HepG2 (cell line): Measurements from ENCODE around the gene SAMD14. TPM values are rescaled to one million over a fixed set of nuclear protein-coding genes. Genes with fewer than 3 reads are reported as not detected.

Experiments
- ATF3 ChIP-seq: sonication (generic); formaldehyde crosslinking; IDR thresholded peaks from 2 replicates; pipeline ENCODE4 v1.4.0; 2020; ENCODE audit warnings: missing genetic modification reagents
- EED ChIP-seq: sonication (generic); formaldehyde crosslinking; IDR thresholded peaks from 2 replicates; pipeline ENCODE4 v1.5.0; 2020; ENCODE audit warnings: mild to moderate bottlenecking, missing genetic modification reagents
- ERF ChIP-seq: IDR thresholded peaks from 2 replicates; pipeline ENCODE4 v1.6.1; 2018; ENCODE audit warnings: missing biosample characterization, missing genetic modification reagents
- HNRNPLL ChIP-seq: fragments of 200-400 bp; formaldehyde crosslinking; IDR thresholded peaks from 2 replicates; pipeline ENCODE4 v1.6.1; 2017; ENCODE audit warnings: mild to moderate bottlenecking, low read depth, low read length; ENCODE audit not compliant: poor library complexity, severe bottlenecking
- KLF16 ChIP-seq, 2 experiments: sonication (generic) in 1 of 2; formaldehyde crosslinking in 1 of 2; IDR thresholded peaks; 2 replicates each; pipeline versions ENCODE4 v1.6.1 to v1.8.0; 2016 to 2023; ENCODE audit warnings: missing genetic modification reagents in 2 of 2, missing compliant biosample characterization in 1 of 2
- RXRA ChIP-seq: sonication (generic); formaldehyde crosslinking; IDR thresholded peaks from 2 replicates; pipeline ENCODE4 v1.5.1; 2020; ENCODE audit warnings: missing genetic modification reagents
- TFDP1 ChIP-seq: IDR thresholded peaks from 2 replicates; pipeline ENCODE4 v1.6.1; 2016; ENCODE audit warnings: missing compliant biosample characterization, missing genetic modification reagents, borderline replicate concordance
- TFDP2 ChIP-seq: sonication (generic); formaldehyde crosslinking; IDR thresholded peaks from 2 replicates; pipeline ENCODE4 v1.4.0; 2020; ENCODE audit warnings: missing genetic modification reagents
- ZBTB8A ChIP-seq: sonication (generic); formaldehyde crosslinking; IDR thresholded peaks from 2 replicates; pipeline ENCODE4 v1.4.0; 2020; ENCODE audit warnings: mild to moderate bottlenecking, low read depth, missing genetic modification reagents, borderline replicate concordance
- ZGPAT ChIP-seq: IDR thresholded peaks from 2 replicates; pipeline ENCODE4 v1.6.1; 2016; ENCODE audit warnings: mild to moderate bottlenecking
- ZNF275 ChIP-seq: sonication (generic); formaldehyde crosslinking; IDR thresholded peaks from 2 replicates; pipeline ENCODE4 v1.8.0; 2022; ENCODE audit warnings: missing genetic modification reagents, mild to moderate bottlenecking, inconsistent platforms, borderline replicate concordance
- ZNF563 ChIP-seq: sonication (generic); formaldehyde crosslinking; IDR thresholded peaks from 2 replicates; pipeline ENCODE4 v1.8.0; 2022; ENCODE audit warnings: mild to moderate bottlenecking, moderate library complexity, missing genetic modification reagents
- polyA plus RNA-seq, 8 experiments: library from polyadenylated mRNA; depleted of rRNA in 3 of 8; stranded (reverse) in 7 of 8; unstranded in 1 of 8; fragments of >200 nt; fragmentation: Illumina TruSeq in 4 of 8; extraction: Trizol in 4 of 8; gene quantifications; 2 replicates each; pipeline versions ENCODE4 v1.2.1 to v1.2.3, GENCODE V29; 2011 to 2016; ENCODE audit warnings: low read depth in 4 of 8, missing spikeins in 1 of 8, mixed read lengths in 1 of 8; ENCODE audit not compliant: insufficient read depth in 1 of 8
- total RNA-seq, 5 experiments: library from RNA; depleted of rRNA; stranded (reverse); fragments of >200 nt; fragmentation: Illumina TruSeq; extraction: Trizol; gene quantifications; 2 replicates each; pipeline ENCODE4 v1.2.3, GENCODE V29; 2016; ENCODE audit warnings: low read depth in 1 of 5

The SAMD14 gene
- total and polyA plus RNA-seq, 2 of the 13 experiments (the other 11 are each of a cell fraction or from before 2014, with no cell fraction given), result 0.07 to 0.22 TPM

GRCh38 chr17:50117202-50118051, 12.5 kb downstream of the SAMD14 start (continued):
- TF ChIP-seq ZNF275 (CRISPR knock-in tag), result 0 out of 2 replicates have a peak, but pooled peaks have one; percentile 55
- TF ChIP-seq ZBTB8A (CRISPR knock-in tag), result no peak
- TF ChIP-seq KLF16 (CRISPR knock-in tag; IDR thresholded peaks at IDR 0.05), result peak in 1 of 2 experiments; percentile 41; a peak in 1 of 4 replicates
- peak; percentile 7; the same call in 1 of the 2 replicates for TF ChIP-seq RXRA (CRISPR knock-in tag)
- peak; percentile 70; the same call in 1 of the 2 replicates for TF ChIP-seq TFDP1
- peak; percentile 61; the same call in 1 of the 2 replicates for TF ChIP-seq TFDP2 (CRISPR knock-in tag)
- peak; percentile 71 for TF ChIP-seq HNRNPLL
- TF ChIP-seq ERF (CRISPR knock-in tag), result peak; percentile 47; the same call in 1 of the 2 replicates
- TF ChIP-seq ATF3 (CRISPR knock-in tag), result peak; percentile 36; the same call in 1 of the 2 replicates
- 0 out of 2 replicates have a peak, but pooled peaks have one; percentile 58 for TF ChIP-seq EED (CRISPR knock-in tag)
- peak; percentile 25; the same call in 1 of the 2 replicates for TF ChIP-seq ZGPAT (CRISPR knock-in tag)
- TF ChIP-seq ZNF563, result peak; percentile 55; the same call in 1 of the 2 replicates
- TF ChIP-seq, all 625 proteins: peak for 94
